NCI-H69 (cell line): ENCODE measurements around the gene SHMT2.

ENCODE experiments used
- DNase-seq: peaks from one replicate; lab custom pipeline; 2025; lab: John Stamatoyannopoulos, UW

SHMT2 gene

DNA sequence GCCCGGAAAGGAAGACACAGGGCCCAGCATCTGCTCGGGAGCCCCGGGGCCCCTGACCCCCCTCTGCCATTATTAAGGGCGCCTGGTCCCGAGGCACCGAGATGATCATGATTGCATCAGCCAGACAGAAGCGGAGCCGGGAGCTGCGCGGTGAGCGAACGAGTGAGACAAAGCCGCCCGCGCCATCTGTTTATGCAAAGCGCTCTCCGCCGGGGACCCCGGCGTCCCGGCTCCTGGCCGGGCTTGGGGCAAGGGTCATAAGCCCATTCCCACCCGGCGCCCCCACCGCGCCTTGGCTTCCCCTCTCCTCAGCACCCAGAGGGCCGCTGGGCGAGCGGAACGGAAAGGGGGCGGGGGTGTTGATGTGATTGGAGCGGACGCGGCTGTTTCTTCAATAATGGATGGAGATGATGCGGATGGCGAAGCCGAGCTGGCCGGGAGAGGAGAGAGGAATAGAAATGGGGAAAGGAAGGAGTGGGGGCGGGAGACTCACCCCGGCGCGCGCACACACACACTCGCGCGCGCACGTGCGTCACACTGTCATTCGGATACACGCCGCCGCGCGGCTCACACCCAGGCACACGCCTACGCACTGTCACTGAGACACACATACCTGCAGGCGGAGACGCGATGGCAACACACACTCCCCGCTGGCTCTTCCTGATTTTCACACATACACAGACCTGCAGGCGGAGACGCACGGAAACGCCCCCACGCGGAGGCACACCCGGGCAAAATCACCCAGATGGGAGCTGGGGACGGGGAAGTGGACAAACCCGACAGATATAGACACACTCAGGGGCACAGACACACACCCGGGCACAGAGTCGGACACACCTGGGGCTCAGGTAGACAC, 10.8 kb downstream of the SHMT2 start:
- peak; percentile 94 for DNase-seq

DNA sequence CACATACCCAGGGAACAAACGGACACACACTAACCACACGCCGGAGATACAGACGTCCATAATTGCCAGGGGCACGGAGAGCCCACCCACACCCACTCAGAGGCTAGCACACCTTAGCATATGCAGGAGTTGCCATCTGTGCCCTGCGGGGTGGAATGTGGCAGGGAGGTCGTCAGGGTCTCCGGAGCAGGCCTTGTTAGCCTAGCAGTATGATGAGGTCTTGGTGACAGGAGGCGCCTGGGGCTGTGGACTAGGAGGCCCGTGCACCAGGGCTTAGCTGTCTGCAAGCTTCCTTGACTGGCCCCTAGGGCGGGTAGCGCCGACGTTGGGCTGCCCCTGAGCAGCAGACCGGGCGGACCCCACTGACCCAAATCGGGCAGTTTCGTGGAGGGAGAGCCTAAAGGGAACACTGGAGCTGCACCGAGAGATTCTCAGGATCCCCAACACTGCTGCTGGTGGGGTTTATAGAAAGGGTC, 11.5 kb downstream of the SHMT2 start:
- DNase-seq, result peak; percentile 81

DNA sequence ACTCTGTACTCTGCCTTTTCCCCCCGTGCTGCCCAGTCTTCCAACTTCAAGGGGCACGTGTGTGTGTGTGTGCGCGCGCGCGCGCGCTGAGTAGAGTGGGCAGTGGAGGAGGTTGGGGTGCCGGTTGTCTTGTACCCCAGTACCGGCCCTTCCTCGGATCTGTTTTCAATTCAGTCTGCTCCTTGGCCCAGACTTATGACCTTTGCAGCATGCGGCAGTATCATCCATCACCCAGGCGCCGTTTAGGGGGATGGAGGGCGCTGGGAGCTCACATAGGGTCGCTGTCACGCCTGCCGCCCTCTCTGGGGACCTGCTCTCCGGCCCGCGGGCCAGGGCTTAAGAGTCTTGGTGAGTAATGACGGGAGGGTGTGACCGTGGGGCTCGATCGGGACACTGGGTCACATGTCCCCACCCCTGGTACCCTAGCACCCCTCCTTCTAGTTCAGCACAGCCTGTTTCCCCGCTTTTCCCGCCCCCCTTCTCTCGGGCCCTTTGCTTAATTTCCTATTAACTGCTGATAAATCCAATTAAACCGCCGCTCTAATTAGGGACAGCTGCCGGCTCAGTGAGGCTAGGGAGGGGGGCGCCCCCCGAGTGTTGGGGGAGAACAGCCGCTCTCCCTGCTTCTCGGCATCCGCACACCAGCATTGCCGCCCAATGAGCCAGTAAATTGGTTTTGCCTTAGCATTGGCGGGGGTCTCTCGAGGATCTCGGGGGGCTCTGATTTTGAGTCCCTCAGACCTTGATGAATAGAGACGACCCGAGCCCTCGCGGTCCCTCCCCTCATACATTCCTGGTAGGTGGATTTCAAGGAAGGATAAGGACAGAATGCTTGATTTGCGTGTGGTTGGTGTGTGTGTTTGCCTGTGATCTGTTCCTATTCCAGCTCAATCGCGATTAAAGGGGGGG, 12.1 kb downstream of the SHMT2 start:
- peak; percentile 77 for DNase-seq

DNA sequence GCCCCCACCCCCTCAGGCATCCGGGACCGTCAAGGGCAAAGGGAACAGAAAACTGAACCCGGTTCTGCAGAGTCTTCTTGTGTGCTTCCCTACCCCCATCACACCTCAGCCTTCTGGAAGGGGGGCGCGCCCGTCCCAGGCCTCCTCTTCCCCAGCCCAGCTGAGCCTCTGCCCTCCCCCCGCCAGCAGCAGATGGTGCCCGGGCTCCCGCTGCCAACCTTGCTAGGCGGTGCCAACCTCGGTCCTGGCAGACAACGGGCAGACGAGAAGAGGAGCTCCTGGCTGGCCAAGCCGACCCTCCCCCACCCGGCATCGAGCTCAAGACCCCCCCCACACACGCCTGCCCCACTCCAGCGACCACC, 12.8 kb downstream of the SHMT2 start:
- peak; percentile 96 for DNase-seq

DNA sequence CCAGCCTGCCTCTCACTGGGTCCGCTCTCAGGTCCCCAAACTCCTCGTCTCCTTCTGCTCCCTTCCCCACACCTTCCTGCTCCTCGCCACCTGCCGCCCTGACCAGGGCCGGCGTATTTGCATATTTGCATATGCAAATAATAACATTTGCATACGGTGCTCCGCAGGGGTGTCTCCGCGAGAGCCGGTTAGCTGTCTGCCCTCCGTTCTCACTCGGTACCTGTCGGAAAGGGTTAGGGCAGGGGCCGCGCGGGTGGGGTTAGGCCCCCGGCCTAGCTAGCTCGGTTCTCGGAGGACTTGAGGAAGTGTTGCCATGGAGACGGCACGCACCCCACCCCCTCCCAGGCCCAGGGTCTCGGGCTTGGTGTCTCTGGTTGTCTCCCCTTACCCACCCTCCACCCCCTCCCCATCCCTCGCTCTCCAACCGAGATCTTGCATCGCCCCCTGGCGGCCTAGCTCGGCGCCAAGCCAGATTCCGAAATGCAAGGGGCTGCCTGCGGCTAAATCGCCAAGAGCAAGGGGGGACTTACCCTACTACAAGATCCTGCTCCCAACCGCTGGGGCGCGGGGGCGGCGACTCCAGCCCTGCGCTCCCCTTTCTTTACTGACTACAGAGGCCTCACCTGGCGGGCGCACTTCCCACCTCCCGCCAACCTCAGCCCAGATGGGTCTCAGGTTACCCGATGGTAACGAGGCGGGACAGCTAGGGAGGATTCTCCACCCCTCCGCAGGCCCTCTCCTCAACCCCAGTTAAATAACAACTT, 13.4 kb downstream of the SHMT2 start:
- peak; percentile 99 for DNase-seq

DNA sequence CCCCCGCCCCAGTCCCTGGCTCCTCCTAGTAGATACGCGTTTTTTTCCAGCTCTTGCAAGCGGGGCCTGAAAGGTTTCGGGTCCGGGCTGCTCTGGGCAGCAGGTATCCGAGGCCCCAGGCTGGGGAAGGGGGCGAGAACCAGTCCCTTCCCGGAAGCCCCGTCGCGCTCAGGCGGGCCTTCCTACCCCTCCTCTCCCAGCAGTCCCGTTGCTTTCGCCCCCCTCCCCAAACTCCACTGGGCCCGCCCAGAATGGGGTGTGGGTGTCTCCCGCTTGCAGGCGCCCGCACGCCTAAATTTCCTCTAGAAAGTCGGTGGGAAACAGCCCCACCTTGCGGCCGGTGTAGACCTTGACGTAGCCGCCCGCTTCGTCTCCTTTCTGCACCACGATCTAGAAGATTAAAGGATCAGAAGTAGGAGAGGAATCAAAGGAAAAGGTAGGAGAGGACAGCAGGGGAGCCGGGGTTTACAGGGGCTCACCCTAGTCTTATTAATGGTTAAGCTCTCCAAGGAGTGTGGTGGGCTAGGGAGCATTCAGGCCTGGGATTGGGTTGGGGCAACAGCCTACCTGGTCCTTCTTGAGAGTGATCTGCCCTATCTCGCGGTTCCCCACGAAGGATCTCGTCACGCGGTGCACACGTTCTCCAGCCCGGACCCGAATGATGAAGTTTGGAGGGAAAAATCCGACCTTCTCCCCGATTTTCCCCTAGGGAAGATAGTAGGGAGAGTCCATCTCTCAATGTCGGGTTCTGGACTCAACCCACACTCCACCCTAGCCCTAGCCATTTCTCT, 14.2 kb downstream of the SHMT2 start:
- DNase-seq, result peak; percentile 96

DNA sequence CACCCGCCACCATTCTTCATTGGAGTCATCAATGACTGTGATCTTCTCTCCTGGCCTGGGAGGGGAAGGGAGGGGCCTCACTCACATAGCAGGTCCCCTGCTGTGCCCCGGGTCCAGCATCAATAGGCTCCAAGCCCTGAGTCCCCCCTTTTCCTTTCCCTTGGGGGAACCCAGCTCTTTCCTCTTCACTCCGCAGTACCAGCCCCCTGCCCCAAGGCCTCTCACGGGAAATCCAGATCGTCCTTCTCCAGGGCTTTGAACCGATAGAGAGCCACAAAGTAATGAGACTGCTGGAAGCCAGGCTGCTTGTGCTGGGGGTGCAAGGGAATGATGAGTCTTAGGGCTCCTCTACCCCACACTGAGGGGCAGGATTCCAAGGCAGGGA, 14.8 kb downstream of the SHMT2 start:
- peak; percentile 47 for DNase-seq

DNA sequence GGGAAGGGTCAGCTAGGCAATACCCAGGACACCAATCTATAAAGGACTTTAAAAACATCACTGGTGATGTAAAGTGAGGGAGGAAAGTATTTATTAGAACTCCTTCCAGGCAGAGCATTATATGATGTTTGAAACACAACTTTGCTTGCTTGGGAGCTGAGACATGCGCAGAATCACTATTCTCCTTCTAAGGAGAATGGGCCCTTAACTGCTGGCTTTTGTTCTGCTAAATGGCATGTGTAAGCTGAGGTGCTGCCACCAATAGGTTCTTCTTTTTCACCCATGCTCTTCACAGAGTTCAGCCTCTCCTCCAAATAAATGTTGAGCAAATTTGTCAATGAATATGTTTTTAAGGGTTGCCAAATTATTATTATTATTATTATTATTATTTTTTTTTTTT, 17.5 kb downstream of the SHMT2 start:
- DNase-seq, result no peak

DNA sequence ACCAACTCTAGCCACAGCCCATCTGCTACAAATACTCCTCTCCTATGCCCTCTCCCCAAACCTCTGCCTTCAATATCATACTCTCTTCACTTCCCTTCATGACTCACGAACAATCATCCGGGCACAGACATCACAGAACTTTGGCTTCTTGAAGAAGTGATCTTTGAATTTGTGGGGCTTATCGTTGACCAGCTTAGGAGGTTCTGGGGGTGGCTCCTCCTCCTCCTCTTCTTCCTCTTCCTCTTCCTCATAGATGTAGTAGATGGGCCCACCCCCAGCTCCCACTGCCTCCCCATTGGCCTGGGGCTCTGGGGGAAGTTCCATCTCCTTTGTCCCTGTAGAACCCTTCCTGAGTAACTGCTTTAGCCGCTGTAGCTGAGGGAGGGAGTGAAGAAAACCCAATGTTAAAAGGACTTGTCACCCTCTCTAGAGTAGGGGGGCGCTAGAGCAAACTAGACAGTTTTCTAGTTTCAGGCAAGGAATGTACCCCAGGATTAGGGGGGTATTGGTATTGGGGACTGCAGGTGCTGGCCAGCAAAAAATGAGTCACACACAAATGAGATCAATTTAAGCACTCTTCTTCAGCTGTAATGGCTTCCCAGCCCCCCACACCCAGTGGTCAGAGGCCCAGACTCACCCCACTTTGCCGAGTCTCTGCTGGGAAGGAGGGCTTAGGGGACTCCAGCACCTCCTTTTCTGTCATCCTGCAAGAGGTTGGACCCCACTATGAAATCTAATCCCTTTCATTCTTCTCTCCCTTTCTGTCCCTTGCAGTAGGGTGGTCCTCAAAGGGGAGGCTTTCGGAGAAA, 19.6 kb downstream of the SHMT2 start:
- DNase-seq, result no peak

DNA sequence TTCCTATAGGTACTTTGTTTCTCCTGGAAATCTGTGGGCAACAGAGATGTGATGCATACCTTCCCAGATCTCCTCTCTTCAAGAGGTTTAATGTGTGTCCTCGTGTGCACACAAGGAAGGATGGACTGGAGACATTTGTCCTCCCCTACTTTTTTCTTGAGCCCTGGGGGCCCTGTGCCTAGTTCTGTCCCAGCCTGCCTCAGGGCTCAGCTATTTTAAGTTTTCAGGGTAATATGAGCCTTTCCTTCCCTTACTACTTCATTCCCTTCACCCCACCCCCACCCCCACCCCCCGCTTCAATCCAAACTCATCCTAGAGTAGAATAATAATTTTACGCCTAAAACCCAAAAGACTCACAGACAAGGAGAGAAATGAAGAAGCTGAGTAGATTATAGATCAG, 21.0 kb downstream of the SHMT2 start:
- no peak for DNase-seq

DNA sequence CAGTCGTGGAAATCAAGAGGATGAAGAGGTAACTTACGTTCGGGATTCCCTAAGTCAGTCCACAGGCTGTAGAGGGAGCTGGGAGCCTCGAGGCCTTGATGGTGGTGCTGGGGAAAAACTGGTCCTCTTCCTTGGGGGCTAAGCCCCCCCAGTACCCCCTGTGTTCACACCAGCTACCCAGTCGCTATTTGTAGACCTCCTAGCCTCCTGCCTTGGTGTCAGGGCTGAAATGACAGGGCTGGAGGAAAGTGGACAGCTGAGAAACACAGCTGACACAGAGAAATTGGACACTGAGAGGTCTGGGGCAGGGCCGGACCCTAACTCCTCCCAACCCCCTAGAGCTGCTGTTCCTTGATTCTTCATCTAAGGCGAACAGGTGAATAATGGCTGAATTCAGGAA, 21.4 kb downstream of the SHMT2 start, which contains the start of gene STAC3:
STAC3 (minus strand) TSS at position 232 of the 400 bp plus-strand sequence. CDS start 1,551 bp downstream, outside the sequence.
- no peak for DNase-seq

DNA sequence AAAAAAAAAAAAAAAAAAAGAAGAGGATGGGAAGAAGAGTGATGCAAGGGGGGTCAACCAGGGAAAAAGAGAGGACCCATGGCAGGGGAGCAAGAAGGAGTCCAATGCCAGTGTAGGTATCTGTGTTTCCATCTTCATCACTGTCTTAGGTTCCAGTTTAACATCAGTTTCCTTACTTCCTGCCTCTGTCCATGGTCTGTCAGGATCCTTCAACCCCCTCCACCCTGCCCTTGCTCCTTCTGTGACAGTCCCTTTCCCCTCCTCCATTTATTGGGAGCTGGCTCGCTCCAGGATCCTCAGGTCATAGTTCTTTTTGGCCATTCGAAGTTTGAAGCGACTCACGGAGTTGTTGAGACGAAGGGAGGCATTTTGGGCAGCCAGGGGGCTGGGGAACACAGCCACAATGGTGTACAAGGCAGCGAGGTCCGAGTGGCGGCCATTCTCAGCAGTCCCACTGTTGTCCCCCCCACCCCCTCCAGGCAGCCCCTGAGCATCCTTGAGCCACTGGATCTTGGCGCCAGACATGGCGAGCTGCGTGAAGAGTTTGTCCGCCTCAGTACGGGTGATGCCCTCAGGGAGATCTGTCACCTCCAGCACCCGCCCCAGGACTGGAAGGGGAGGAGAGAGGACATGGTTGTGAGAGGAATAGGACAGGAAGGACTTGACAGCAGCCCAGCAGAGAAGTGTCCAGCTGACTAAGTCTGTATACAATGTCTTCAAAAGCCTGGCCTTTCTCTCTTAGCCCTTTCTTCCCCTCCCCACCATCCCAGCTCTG, 25.2 kb downstream of the SHMT2 start:
- DNase-seq, result no peak

DNA sequence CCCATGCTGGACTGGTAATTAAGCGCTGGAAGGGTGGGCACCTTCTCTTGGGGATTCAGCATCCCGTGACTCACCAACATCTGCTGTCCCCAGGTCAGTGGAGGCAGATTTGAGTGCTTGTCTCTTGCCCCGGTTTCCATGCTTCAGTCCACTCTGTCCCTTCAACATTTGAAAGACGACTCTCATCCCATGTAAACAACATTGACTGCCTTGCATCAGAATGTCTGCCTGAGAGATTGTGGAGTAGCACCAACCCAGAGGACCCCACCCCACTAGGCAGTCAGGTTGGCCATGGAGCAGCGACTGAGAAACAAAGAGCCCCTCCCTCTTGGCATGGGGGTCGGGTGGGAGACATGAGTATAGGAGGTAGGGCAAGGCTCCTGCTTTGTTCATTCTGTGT, 26.4 kb downstream of the SHMT2 start:
- no peak for DNase-seq

DNA sequence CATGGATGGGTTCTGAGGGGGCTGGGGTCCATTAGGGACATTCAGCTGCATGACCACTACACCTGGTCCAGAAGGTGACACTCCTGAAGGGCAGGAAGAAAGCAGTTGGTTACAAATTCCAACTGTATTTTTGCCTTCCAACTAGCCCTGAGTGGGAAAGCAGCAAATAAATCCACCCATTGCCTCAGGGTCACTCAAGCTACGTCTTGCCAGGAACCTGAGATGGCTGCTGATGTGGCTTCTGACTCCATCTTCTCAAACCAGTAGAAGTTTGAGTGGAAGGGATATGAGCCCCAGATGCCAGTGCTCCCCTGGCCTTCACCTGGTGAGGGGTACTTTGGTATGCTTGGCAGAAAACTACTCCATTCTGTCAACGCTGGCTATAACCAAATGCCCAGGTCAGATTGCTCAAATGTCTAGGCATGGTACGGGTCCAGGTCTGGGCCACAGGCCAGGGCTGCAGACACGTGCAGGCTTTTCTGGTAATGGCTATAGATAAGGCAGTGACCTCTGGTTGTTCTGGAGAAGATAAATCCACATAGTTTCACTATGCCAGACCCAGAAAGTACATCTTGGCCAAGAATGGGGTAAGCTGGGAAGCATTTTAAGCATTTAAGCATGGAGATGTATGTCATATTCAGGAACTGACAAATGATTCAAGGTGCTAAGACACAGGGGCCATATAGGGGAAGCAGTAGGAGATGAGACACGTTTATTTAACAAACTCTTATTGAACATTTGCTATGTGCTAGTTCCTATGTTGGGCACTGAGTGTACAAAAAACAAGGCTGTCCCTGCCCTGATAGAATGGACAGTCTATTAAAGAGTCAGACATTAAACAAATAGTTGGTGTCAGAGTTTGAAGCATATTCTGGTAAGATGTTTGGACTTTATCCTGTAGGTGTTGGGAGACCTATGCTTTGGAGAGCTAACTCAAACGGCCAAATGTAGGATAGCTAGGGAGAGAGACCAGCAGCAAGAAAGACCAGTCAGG, 29.8 kb downstream of the SHMT2 start:
- DNase-seq, result no peak

DNA sequence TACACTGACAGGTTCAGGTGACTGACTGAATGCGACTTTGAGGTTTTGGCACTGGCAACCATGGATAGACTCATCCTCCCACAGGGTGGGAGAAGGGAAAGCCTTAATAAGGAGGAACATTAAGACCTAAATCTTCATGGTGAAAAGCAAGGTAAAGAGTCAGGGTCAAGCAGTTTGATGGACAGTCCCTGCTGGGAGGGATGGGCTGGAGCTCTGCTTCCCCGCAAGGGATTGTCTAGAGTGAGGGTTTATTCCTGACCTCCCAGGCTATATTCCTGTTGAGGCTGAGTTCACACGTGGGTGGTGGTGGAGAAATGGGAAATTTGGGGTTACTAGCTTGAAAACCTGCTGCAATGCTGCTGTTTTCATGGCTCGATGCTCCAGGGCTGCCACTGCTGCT, 30.9 kb downstream of the SHMT2 start:
- no peak for DNase-seq

DNA sequence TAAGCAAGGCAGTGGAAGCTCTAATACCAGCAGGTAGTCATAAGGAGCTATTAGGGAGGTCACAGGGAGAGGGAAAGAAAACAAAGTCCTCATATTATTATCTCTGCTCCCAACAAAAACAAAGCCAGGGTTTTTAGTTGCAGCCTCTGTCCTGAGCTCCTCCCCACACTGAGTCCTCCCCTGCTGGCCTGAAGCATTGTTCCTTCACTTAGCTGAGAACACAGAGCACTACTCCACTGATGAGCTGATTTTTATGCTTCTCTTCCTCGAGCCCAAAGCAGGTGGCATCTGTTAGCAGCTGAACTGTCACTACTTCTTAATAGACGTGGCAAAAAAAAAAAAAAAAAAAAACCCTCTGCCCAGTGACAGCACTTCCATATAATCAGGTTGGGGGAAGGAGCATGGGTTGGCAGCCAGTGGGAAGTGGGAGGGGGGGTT, 31.9 kb downstream of the SHMT2 start:
- DNase-seq, result peak; percentile 94

DNA sequence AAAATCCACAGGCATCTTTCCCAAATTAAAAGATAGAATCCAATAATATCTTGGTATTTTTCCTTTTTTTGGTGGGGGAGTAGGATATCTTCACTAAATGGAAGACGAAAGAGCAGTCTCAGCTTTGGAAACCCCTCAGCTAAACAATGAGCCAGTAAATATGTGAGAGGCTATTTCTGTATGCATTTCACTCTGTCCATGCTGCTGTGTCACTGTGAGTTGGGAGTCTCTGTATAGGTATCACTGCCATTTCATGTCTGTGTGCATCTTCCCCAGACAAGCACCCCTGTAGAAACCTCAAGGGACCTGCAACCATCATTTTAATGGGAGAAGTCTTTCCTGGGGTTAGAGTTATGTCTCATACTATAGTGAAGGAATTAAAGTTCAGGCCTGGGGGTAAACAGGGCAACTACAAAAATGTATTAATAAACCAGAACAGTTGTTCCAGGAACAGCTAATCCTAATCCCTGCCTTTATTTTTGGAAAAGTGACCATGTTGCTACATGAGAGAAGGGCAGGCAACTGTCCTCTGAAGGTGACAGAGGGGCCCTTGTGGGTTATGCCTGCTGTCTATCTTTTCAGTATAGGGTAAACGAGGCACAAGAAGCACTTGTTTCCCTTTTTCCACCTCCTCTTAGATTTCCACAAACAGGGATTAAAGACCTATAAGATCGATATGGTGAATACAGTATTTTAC, 32.8 kb downstream of the SHMT2 start:
- peak; percentile 35 for DNase-seq

DNA sequence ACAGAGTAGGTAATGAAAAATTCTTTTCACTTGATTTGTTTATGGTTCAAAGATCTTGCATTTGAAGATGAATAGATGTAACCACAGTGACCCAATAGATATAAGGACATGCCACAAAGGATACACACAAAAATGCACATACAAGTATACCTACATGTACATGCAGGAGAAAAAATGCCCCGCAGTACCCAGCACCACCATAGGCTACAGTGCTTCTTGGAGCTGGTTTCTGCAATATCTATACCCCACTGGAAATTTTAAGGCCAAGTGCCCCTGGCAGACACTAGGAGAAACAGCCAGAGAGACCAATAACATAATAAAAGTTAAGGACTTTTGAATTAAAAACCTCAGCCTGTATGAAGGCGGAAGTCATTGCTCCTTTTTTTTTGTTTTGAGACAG, 33.6 kb downstream of the SHMT2 start:
- no peak for DNase-seq
